Left cardiac atrium (tissue), 4 donors: Measurements from ENCODE around the gene MGME1. TPM values are rescaled to one million over a fixed set of nuclear protein-coding genes. Genes with fewer than 3 reads are reported as not detected.
A peak's percentile ranks its signal among the peaks of the same experiment; 100 is the strongest.
"Not testable (repeated sequence)": the region's sequence is repeated elsewhere in the genome, so short reads cannot be mapped to it uniquely, and the experiment has no call there.

ENCODE experiments used
- ATAC-seq, 2 donors: fragments of 200-7000 bp; cut with Tn5 transposase; one replicate each; pipeline ENCODE4 v1.9.1; 2020; ENCODE audit warnings: mild to moderate bottlenecking in 2 of 2, moderate library complexity in 2 of 2
- DNase-seq: peaks from one replicate; pipeline ENCODE4 v3.0.0-alpha.2; 2020
- intact Hi-C, 2 donors: fragments of 100-400 bp; cut with DNase I; formaldehyde crosslinking; loops; one replicate each; pipeline versions ENCODE4 v1.14.1 to v1.15.1; 2022 to 2023
- total RNA-seq, 2 donors: library from RNA; stranded (reverse); fragmentation: NEBNext Ultra II Directional; extraction: Animal tissue kit (Norgen Biotek cat#: 25700); gene quantifications; one replicate each; pipeline ENCODE4 v1.2.1, GENCODE V29; 2021
- donor health status: DM: no; HTN: yes; CAD: no.
- donor health status: DM: no; HTN: yes; CAD: no; lungs with severe emphysema.
- donor health status: DM: yes; HTN: yes; CAD: no.
- donor health status: Dilated cardiomyopathy.

MGME1 gene
- total RNA-seq, 2 donors from 2014 or later = 9.0 to 11.1 TPM

DNA sequence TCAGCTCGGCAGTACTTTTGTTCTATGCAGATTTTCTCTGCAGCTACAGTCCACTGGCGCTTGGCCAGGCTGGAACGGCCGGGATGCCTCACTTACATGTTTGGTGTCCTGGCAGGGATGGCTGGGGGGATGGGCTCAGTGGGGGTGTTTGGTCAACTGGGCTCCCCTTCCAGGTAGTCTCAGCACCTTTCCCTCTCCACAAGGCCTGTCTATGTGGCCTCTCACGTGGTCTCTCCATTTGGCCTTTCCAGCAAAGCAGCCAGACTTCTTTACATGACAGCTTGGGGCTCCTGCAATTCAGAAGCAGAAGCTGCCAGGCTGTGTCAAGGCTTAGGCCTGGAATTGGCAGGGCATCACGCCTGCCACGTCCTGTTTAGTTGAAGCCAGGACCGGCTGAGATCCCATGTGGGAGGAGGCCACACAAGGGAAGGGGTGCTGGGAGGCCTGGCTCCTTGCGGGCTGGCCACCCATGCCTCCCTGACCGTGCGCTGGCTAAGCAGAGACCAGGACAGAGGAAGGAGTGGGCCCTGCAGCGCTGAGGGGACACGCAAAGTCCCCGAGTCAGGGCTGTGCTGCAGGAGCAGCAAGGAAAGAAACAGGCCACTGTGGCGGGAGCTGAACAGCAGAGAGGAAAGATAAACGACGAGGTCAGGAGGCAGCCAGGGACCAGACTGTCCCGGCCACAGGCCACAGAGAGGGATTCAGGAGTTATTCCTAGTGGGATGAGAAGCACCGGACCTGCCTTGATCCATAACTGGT lies 38.9 kb downstream of the MGME1 start:
- DNase-seq = peak; percentile 51
- intact Hi-C loops = no loop called here
- ATAC-seq = peak; percentile 48 to 84

DNA sequence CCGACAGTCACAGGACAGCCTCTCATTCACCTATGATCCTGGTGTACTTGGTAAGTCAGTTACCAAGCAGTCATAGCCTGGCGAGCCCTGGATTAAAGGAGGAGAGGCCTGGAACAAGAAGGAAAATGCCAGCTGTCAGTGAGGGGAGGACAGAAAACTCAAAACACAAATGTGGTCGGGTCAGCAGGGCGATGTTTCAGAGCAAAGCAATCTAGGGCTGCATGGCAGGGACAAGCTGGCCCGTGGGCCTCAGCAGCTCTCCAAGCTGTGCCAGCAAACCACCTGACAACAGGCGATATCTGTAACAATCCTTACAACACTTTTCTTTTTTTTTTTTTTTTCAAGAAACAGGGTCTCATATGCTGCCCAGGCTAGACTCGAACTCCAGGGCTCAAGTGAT lies 40.3 kb downstream of the MGME1 start:
- no peak for DNase-seq
- intact Hi-C loops = no loop called here
- ATAC-seq = no peak

DNA sequence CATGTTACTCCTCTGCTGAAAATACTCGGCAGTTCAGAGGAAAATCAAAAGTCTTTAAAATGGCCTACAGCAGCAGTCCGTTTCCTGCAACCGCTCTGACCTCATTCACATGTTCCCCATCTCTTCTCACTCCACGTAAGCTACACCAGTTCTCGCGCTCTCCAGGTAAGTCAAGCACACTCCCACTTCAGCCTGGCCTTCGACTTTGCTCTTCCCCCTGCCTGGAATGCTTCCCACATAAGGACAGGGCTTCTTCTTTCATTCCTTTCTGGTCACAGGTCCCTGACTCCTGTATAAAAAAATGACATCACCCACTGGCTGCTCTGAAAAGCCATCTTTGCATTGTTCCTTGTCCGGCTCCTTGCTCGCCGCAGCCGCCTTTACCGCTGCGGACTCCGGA lies 42.7 kb downstream of the MGME1 start:
- ATAC-seq (no peak), DNase-seq (no peak)
- intact Hi-C loops = no loop called here

DNA sequence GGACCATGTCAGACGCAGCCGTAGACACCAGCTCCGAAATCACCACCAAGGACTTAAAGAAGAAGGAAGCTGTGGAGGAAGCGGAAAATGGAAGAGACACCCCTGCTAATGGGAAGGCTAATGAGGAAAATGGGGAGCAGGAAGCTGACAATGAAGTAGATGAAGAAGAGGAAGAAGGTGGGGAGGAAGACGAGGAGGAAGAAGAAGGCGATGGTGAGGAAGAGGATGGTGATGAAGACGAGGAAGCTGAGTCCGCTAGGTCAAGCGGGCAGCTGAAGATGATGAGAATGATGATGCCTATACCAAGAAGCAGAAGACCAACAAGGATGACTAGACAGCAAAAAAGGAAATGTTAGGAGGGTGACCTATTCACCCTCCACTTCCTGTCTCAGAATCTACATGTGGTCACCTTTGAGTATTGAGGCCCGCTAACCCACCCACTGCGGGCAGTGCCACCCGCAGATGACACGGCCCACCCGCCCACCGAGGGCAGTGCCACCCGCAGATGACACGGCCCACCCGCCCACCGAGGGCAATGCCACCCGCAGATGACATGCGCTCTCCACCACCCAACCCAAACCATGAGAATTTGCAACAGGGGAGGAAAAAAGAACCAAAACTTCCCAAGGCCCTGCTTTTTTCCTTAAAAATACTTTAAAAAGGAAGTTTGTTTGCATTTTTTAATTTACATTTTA lies 43.3 kb downstream of the MGME1 start:
- DNase-seq (no peak), ATAC-seq (no peak)
- intact Hi-C loops = no loop called here

DNA sequence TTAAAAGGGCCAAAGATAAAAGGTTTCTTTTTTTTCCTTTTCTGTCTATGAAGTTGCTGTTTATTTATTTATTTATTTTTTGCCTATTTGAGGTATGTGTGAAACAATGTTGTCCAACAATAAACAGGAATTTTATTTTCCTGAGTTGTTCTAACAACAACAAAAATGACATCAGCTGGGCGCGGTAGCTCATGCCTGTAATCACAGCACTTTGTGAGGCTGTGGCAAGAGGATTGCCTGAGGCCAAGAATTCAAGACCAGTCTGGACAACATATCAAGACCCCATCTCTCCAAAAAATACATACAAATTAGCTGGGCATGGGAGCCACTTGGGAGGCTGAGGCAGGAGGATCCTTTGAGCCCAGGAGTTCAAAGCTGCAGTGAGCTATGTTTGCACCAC lies 44.1 kb downstream of the MGME1 start:
- ATAC-seq (no peak), DNase-seq (no peak)
- intact Hi-C loops = no loop called here

DNA sequence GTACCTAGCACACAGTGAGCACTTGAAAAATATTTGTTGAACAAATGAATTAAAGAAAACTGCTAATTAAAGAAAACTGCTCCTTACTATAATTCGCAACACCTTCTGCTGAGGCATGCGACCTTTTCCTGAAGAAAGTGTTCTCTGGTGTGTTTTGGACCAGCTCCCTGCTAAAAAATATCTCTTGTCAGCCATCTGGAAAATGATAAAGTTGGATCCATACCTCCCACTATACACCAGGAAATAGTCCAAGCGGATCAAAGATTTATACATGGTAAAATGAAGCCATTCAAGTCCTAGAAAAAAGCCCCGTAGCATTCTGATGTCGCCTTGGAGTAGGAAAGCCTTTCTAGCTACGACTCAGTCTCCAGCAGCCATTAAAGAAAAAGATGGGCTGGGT lies 45.6 kb downstream of the MGME1 start:
- intact Hi-C loops = no loop called here
- DNase-seq = no peak
- no peak for ATAC-seq

DNA sequence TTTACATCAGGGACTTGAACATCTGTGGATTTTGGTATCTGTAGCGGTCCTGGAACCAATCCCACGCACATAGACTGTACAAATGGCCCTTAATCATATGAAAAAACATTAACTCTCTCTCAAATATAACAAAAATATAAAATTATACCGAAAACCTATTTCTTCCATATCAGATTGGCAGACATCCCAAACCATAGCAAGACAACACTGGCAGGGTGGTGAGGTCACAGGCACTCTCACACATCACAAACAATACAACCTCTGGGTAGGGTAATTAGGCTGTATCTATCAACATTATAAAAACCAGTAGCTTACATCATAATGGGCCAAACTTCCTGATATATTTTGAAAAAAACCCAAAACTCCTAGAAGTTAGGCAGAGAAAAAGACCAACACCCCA lies 48.0 kb downstream of the MGME1 start:
- DNase-seq (no peak), ATAC-seq (no peak)
- intact Hi-C loops = no loop called here

DNA sequence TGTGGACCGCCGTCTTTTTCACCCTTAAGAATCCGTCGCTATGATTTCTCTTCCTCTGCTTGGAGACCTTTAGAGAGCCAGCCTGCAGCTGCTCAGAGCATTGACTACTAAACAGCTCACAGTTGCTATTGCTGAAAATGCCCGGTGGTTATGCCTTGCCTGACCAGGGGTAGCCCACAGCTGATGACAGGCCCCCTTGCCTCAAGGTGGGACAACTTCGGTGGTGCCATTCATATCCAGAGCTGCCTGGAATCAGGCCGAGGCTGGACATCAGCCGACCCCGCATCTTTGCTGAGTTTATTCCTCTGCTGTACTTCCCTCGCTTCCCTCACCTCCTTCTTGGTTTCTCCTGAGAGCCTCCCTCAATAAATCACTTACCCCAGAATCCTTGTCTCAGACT lies 49.3 kb downstream of the MGME1 start:
- ATAC-seq (no peak), DNase-seq (no peak)
- intact Hi-C loops = no loop called here

DNA sequence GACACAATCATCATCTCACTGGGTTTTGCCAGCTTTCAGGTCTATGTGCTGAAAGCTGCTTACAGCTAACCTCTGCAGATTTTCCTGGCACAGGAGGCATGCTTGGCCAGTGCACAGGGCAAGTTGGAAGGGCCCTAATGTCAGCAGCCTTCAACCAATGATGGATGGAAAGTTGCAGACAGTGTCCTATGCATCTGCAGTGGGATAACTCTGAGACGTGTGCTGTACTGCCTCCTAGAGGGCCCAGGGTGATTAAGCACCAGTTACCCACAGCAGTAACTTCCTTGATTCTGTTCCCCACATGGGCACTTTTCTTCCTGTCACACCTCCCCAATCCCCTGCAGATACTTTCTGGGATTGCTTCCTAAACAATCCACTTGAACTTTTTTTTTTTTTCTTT lies 50.2 kb downstream of the MGME1 start:
- DNase-seq (no peak), ATAC-seq (no peak)
- intact Hi-C loops = no loop called here

DNA sequence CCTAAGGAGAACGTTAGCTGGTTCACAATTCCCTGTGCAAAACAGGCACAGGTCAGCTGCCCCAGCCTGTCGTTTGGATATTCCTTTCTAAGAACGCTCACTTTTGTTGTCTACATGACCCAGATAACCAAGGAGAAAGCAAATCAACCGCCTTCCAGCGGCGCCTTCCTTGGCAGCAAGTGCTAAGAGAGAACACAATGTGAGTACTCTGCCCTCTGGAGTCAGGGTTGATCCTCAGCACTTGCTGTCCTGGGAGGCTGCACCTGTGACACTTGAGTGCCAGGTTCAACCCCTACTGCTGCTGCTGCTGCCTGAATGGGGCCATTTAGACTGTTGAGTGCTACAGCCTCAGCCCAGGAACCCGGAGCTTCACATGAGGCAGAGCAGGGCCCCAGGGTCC lies 52.1 kb downstream of the MGME1 start:
- intact Hi-C loops = no loop called here

DNA sequence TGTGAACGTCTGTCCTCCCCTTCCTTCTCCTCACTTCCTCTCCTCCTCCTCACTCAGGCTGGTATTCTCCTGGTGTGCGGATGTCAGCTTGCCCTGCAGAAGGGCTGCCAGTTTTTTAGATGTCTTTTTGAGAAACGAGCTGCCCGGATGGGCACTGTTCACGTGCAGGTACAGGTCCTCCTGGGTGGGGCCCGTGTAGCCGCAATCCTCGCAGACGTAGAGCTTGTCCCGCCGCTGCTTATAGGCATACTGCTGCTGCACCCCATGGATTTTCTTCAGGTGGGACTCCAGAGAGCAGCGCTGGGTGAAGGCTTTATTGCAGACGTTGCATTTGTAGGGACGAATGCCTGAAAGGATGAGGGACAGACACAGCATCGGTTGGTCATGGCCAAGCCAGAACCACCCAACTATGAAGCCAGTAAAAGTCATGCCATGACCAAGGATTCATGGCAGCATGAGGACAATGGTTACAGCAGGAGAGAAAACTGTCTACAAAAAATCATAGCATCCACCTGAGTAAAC lies 55.8 kb downstream of the MGME1 start:
- no peak for ATAC-seq
- intact Hi-C loops = no loop called here
- DNase-seq = no peak

More for the DNA sequence above, 52.1 kb downstream of the MGME1 start:
- ATAC-seq (no peak), DNase-seq (no peak)

DNA sequence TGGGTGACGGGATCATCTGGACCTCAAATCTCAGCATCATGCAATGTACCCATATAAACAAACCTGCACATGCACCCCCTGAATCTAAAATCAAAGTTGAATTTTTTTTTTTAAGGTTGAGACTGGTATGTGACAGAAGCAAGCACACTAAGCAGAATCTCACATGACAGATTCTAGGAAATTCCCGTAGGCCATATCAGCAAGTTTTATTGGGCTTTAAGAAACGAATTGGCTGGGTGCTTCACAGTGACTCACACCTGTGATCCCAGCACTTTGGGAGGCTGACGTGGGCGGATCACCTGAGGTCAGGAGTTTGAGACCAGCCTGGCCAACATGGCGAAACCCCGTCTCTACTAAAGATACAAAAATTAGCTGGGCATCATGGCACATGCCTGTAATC lies 58.2 kb downstream of the MGME1 start:
- intact Hi-C loops, ATAC-seq, DNase-seq: not testable (repeated sequence)

DNA sequence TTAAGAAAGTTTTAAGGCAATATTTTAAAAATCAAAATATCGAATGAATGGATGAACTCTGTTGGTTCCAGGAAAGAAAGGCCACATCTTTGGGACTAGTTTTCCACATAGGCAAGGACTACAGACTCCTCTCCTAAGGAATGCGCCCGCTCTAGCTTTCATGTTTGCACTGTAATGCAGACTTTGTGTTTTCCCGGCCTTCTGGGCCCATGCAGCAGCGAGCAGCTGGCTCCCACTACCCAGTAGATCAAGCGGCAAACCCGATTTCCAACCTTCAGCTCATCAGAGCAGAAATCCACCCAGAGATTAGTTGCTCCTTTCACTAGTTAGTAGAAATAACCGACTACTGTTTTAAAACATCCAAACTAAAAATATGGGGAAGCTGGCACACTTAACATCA lies 61.2 kb downstream of the MGME1 start:
- DNase-seq = no peak
- intact Hi-C loops = no loop called here
- ATAC-seq = no peak

DNA sequence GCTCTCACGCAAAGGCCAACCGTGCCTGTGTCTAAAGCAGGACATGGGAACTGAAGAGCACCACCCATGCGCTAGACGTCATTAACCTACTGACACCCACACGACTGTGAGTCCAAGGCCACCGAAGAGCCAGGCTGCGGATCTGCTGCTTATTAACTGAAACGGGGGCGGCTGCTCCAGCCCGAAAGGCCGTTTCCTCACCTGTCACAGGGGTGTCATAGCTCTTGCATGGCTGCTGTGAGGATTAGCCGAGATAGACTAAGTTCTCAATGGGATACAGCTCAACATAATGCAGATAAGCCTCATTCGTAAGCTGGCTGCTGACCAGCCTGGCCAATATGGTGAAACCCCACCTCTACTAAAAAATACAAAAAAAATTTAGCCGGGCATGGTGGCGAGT lies 62.2 kb downstream of the MGME1 start:
- intact Hi-C loops = no loop called here
- ATAC-seq = no peak
- no peak for DNase-seq

DNA sequence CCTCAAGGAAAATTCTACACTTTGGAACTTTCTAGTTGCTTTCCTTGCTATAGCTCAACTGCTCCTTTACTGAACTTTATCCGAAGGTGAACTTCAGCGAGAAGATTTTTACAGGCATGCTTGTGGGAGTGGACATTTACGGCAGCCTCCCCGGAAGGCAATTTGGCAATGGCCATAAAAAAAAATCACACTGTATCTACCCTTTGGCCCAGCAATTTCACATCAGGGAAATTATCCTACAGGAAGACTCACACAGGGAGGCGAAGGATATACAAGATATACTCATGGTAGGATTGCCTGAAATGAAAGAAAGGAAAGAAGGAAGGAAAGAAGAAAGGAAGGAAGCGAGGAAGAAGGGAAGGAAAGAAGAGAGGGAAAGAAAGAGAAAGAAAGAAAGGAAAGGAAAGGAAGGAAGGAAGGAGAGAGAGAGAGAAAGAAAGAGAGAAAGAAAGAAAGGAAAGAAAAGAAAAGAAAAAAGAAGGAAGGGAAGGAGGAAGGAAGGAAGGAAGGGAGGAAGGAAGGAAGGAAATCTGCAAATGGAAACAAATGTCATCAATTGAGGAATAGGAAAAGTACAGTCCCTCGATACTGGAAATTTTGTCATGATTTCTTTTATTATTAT lies 63.2 kb downstream of the MGME1 start:
- ATAC-seq = no peak
- intact Hi-C loops = no loop called here

DNA sequence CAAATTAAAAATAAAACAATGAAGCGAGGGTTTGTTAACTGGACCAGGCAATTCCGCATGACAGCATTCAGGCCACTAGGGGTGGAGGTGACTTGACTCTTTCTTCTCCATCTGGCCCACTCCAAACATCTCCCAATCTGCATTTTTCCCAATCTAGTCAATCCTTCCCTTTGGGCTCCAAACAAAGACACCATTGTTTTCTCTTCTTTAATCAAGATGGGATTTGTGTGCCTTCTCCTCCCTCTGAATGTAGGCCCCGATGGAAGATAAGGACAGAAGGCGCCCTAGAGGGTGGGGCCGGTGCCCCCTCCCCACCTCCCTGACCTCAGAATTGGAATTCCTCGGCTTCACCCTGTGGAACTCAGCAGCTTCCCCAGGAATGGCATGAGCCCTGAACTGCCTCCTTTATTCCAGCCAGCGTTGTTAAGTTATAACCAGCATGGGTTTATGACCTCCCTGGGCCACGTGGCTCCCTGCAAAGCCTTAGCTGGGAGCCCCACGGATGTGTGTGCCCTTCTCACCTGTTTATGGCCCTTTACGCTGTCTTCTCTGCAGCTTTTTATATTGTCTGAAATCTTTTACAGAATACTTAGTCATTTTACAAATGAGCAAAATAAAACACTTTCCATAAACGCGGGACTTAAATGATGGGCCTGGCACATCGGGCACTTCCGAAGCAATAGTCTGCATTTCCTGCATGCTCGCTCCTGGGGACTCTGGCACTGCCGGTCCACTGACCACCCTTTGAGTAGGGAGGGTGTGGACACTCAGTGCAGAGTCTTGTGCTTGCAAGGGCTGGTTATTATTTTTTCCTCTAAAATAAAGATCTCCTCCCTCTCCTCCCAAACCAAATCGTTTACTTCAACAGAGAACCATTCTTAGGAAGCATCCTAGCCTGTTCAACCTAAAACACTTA lies 64.4 kb downstream of the MGME1 start:
- no peak for ATAC-seq
- intact Hi-C loops = no loop called here
- no peak for DNase-seq

More for the DNA sequence above, 63.2 kb downstream of the MGME1 start:
- DNase-seq = no peak

DNA sequence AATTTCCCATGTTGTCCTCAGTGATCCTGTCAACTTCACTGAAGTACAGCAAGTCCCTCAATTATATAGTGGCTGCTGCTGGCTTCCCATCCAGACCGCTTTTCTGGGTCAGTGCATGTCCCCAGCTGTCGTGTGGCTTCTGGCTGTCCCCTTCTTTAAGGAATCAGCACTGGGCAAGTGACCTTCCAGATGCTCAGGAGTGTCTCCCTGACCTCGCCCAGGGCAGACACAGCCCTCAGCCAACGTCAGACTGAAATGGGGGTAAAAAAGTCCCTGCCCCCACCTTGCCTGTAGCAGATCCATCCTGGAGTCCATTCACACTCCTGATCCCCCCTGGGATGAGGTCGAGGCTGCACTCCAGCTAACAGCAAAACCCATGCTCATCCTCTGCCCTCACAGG lies 65.2 kb downstream of the MGME1 start:
- DNase-seq = no peak
- ATAC-seq = no peak
- intact Hi-C loops = no loop called here

DNA sequence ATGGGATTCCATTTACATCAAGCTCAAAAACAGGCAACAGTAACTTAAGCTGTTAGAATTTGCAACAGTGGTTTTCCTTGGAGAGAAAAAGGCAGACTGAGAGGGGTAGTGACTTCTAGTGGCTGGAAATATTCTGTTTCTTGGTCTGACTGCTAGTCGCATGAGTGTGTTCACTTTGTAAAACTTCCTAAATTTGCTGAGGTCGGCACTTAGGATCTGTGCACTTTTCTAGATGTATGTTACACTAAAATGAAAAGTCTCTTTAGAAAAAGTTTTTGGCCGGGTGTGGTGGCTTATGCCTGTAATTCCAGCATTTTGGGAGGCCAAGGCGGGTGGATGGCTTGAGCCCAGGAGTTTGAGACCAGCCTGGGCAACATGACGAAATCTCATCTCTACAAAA lies 70.2 kb downstream of the MGME1 start:
- ATAC-seq (no peak), DNase-seq (no peak)
- intact Hi-C loops = no loop called here
